CD4-positive, alpha-beta T cell treated with Interleukin-17A for 4 hours (primary cell): ENCODE results near the gene SAMSN1.
"Not testable (repeated sequence)": the region's sequence is repeated elsewhere in the genome, so short reads cannot be mapped to it uniquely, and the experiment has no call there.

Experiments
- DNase-seq: peaks from one replicate; pipeline ENCODE4 v3.0.0-alpha.2; 2020; ENCODE audit warnings: mixed read lengths

SAMSN1 gene

DNA sequence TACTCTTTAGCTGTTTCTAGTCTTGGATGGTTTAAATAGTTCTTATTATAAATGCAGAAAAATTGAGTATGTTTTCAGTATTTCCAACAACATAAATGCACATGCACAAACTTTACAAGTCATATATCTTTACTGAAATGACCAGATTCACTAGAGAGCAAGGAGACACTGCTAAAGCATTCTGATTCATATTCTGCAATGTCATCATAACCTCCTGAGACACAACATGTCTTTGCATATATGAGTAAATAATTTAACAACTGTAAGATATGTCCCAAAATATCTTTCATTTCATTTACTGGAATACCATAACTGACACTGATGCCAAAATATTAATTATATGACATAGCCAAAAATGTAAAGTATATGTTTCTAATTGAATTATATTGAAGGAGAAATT, 16.8 kb upstream of the SAMSN1 start:
- DNase-seq: no peak

DNA sequence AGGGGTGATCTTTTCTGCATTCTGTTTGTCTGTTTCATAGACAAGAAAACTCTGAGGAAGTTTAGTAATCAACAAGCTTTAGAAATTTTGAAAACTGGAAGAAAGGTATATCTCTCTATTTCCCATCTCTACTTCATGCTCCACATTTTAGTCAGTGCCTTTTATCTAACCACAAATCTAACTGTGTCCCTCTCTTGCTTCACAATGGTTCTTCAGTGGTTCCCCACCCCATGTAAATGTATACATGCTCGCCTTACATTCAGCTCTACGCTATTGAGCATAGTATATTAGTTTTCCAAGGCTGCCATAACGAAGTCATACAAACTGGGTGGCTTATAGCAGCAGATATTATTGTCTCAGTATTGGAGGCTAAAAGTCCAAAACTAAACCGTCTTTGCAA, 14.4 kb upstream of the SAMSN1 start:
- DNase-seq: no peak

DNA sequence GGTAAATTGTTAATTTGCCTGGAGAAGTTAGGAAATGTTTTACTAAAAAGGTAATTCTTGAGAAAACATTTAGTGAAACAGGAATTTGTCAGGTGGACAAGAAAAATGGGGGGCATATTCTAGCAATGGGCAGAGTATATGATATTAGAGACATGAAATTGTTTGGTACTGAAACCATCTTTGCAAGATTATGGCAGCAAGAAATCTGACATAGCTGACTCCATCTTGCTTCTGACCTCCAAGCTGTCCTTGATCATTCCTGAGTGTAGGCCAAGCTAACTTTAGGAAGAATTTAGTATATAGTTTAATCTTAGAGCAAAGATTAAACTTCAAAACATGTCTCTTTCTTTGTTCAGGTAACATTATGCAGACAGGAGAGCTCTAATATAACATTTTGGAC, 14.0 kb upstream of the SAMSN1 start:
- DNase-seq: no peak

DNA sequence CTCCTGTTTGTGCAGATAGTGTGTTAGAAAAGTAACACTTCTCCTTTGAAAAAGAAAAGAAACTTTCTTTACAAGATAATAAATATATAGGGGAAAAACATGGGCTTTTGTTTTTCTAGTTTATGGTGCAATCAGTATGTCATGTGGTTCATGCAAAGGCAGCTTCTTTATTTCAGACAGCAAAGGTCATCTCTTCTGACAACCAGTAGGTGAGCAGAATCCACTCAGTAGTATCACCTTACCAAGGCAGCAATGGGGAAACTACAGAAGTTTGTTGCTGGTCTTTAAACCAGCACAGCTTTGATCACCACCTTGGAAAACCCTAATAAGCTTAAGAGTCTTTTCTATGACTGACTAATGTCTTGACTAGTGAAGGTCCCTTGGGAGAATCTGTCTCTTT, 13.0 kb upstream of the SAMSN1 start:
- no peak for DNase-seq

DNA sequence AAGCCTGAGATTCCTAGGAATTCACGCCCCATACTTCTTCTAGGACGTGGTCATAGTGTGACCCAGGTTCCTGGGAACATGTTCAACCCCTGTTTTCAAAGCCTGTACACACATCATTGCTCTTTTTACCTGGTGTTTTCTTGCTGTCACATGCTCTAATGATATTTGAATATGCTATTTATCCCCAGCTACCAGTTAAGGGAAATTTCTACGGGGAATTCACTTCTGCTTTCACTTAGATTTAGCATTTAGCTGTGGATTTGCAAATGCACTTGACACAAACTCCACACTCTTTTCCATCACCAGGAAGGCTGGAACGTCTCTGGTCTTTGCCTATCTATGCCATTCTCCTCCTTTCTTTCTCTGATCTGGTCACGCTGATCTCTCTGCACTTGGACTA, 11.3 kb upstream of the SAMSN1 start:
- no peak for DNase-seq

DNA sequence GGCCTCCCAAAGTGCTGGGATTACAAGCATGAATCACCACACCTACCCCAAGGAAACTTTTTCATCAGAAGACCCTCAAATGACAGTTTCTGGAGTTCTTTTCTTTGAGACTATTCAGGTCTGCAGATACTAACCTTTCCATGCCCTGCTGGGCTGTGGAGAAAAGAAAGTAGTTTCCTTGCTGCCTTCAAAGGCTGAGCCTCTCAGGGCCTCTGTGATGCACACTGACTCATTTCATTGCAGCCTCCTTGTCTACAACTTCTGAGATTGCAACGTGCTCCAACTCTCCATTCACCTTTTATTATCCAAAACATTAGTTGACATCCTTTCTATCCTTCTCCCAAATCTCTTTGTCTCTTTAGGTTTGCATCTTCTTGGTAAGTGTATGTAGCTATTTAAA, 8.8 kb upstream of the SAMSN1 start:
- DNase-seq: peak; percentile 58

DNA sequence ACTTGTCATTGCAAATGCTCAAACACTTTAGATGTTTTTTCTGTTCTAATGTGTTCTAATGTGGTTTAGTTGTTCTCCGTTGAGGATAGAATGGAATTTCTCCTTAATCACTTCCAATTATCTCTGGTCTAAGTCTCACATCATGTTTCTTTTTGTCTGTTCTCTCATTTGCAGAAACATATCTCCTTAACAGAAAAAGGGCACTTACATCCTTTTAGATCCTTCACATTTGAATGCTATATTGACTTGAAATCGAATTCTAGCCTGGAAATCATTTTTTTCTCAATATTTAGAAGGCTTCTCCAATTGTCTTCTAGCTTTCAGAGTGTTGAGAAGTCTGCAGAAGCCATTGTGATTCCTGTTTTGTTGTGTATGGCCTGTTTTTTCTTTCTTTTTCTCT, 7.3 kb upstream of the SAMSN1 start:
- DNase-seq: no peak

DNA sequence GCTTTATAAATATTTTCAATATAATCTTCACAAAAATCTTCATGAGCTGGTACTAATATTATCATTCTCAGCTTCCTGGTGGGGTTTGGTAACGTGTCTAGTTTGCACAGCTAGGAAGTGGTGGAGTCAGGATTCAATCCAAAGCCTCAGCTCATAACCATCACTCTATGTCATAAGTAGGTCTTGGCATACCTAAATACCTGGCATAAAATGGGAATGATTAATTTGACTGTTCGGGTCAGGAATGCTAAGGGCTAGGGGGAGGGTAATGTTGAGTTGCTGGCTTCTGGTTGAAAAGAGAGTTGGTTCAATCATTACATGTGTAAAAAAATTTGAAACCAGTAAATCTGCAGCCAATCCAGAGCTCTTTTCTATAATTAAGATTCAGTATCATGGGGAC, 5.6 kb upstream of the SAMSN1 start:
- DNase-seq: no peak

DNA sequence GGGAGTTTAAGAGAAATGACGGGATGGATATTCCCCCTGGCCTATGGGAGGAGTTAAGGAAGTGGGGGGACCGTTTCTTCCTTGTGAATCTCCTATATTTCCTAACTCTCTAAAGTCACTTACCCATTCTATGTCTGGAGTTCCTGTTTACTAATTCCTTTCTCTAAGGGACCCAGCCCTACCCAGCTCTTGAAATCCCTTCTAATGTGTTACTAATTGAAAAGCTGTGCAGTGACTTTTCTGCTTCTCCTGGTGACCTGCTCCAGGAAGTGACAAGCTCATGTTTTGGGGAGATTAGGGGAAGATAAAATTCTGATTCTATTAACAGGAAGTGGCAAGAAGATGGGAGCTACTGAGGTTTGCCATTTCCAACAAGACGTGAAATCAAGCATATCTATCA, 4.0 kb upstream of the SAMSN1 start:
- peak; percentile 21 for DNase-seq

DNA sequence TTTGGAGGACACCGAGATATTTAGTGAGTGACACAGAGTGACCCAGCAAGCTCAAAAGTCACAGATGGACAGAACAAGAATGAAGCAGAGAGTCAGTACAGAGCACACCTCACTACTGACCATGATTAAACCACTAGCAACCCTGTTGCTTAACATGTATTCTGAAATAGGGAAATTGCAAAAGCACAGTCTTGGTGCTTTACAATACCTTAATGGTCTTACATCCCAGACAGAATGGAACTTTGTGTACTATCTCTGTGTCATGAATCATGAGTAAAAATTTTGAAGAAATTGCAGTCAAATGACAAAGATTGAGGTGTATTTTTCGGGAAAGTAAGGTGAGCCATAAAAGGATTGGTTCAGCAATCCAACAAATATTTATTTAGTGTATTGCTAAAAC, 2.7 kb upstream of the SAMSN1 start:
- DNase-seq: no peak

DNA sequence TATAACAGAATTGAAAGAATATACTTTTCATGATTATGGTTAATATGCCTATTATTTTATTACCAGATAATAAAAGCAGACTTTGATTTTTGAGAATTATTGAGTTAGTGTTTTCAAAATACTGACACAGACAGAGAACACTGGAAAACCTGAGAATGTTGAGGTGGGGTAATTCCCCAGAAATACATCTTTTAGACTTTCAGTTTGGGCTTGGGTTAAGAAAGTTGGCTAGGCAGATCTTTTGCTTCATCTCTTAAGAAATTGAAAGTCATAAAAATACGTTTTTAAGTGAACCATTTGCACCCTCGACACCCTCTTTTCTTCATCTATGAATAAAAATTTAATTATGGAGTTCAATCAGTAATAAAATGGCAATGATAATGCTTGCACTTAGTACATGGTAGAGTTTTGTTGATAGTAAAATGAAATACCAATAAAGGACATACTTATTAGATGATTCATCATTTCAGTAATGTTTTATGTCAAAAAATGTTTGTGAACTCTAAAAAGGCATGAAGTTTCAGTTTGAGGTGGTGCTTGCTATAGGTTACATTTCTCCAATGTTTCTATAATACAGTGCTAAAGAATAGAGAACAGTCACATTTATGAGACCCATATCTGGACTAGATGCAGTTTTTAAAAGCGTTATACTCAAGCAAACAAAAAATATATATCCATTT, 1.9 kb upstream of the SAMSN1 start:
- DNase-seq: no peak

DNA sequence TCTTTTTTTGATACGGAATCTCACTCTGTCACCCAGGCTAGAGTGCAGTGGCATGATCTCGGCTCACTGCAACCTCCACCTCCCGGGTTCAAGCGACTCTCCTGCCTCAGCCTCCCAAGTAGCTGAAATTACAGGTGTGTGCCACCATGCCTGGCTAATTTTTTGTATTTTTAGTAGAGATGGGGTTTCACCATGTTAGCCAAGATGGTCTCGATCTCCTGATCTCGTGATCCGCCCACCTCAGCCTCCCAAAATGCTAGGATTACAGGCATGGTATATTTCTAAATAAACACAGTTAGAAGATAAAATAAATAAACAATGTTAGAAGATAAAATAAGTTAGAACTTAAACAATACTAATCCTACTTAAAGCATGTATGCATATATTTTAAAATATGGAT, 604 bp upstream of the SAMSN1 start:
- not testable (repeated sequence) for DNase-seq

DNA sequence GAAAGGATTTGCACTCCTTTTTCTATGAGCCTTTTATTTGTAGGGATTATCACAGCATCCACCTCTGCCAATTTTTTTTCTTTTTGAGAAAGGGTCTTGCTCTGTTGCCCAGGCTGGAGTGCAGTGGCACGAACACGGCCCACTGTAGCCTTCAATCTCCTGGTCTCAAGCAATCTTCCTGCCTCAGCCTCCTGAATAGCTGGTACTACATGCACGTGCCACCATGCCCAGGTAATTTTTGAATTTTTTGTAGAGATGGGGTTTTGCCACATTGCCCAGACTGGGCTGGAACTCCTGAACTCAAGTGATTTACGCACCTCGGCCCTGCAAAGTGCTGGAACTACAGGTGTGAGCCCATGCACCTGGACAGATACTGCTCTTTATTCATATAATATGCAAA, 2.1 kb downstream of the SAMSN1 start:
- peak; percentile 6 for DNase-seq

DNA sequence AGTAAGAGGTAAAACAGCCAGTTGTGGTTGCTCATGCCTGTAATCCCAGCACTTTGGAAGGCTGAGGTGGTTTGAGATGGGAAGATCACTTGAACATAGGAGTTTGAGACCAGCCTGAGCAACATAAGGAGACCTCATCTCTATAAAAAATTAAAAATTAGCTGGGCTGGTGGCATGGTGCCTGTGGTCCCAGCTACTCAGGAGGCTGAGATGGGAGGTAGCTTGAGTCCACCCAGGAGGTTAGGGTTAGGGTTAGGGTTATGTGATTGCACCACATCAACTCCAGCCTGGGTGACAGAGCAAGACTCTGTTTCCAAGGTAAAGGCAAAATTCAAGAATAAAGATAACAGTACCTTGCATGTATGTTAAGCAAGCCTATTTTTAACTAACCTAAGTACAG, 3.5 kb downstream of the SAMSN1 start:
- peak; percentile 12 for DNase-seq

DNA sequence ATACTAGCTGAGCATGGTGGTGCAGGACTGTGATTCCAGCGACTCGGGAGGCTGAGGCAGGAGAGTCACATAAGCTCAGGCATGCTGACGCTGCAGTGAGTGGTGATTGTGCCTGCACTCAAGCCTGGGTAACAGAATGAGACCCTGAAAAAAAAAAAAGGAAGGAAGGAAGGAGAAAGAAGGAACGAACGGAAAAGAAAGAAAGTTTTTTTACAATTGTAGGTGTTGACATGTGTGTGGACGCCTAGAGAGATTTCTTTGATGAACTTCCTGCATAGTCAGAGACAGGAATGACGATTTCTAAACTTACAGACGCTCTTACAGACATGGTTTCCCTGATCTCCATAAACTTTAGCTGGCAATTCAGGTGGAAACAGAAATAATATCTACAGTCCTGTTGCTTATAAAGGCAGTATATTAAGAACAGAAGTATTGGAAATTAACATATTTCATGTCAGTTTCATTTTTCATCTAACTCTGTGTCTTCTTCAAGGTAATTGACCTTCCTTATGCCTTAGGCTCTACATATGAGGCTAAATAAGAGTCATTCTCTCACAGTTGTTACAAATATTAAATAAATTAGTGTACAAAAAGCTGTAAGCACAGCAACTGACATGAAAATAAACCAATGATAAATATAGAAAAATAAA, 4.1 kb downstream of the SAMSN1 start:
- DNase-seq: peak; percentile 40

DNA sequence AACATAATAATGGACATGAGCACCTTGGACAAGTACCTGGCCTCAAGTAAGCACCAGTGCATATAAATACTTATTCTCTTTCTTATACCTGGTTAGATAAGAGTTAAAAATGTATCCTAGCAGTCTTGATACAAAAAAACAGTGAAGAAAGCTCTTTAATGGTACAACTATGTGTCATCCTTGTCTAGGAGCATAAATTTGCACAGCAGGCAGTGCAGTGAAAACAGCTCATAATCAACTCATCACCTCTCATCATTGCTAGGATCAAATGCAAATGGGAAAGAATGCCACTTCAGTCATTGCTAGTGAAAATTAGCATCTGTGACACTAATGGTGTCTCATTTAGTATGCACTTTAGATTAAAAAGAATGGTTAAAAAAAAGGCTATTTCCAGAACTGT, 7.6 kb downstream of the SAMSN1 start:
- peak; percentile 8 for DNase-seq

DNA sequence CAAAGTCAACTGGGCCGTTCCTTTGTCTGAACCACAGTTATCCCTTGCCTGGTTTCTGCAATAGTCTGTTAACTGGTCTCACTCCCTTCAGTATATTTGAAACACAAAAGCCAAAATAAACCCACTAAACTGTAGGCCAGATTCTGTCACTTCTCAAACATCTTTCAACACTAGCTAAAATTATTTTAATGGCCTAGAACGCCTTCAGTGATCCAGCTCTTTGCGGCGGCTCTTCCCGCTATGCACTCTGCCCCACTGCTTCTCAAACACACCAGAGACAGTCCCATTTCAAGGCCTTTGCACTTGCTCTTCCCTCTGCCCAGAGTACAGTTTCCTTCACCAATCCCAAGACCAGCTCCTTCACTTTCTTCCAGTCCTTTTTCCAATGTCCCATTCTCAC, 9.2 kb downstream of the SAMSN1 start:
- DNase-seq: no peak

DNA sequence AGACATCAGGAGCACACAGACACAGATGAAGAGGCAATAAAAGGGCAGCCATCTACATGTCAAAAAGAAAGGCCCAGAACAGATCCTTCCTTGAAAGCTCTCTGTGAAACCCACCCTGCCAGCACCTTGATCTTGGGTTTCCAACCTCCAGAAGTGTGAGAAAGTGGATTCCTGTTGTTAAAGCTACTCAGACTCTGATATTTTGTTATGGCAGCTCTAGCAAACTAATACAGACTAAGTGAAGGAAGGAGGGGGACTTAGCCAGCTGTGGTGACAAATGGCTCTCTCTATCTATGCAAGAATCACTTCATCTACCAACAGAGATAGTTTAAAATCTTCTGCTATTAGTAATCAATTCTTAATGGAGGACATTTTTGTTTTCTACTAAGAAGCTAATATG, 10.4 kb downstream of the SAMSN1 start:
- DNase-seq: no peak

DNA sequence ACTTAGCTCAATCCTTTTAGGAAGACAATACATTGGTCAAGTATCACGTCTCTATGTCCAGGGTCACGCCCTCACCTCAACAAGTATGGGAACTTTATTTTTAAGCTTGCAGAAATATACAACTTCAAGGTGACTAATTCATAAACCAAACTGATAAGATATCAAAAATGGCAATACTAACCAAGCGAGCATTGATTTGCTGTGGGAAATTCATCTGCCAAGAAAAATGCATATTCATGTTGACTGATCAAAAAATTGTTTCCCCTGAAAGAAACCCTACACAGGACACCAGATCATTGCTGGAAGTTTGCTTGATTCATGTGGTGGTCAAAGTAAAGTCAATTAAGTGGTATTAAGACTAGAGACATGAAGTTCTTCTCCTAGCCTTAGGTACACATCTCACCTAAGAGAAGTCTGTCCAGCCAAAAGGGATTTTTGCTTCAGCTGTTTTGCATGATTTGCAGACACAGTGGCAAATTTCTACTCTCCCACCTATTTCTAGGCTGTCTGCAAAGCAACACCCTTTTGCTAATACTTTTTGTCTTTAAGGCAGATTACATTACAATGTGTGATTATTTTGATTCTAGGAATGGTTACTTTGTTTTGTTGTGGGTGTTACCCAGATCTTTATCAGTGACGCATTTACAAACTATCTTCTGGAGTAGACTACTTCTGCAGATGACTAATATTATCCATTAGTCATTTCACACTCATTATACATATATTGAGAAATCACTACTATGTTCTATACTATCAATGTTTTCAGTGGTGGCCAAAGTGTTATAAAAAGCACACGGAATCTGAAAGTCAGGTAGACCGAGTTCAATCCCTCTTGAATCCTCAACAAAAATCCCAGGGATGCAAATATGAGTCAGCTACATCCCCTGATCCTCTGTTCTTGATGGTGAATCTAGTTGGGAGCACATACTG, 12.4 kb downstream of the SAMSN1 start:
- DNase-seq: peak; percentile 35

DNA sequence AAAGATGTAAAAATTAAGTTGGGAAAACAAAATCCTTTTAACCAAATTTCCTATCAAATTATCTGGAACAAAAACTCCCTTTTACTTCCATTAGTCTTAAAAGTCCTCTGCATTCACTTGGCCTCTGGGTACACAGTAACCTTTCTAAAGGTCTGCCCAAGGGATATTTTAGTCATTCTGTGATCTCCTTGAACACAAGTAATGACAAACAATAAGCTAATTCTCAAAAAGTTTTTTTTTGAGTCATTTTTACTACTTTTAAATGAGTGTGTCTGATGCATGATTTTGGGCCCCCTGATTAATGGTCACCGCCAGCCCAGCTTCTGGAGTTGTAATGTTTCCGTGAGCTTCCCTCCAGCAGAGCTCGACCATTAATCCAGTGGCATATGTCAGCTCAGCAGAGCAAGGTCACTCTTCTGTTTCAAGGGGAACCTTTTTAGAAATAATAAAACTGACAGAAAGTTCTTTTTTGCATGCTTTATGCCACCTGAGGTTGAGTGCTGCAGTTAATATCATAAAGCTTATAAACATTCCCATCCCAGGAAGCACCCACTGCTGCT, 14.3 kb downstream of the SAMSN1 start:
- DNase-seq: no peak

DNA sequence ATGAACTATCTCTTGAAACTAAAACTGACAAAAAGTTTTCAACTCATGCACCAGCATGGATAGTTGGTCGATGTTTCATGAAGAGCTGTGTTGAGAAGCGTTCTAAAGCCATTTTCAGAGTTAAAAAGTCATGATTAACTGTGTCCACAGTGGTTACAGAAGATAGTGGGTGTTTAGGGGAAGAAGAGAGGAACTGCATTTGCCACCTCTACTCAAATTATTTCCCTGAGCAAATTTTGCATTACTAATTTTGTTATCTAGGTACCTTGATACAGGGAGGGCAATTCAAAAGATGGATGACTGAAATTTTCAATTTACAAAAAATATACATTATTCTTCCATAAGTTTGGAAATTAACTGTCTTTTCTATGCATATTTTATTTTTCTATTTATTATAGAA, 15.5 kb downstream of the SAMSN1 start:
- no peak for DNase-seq

DNA sequence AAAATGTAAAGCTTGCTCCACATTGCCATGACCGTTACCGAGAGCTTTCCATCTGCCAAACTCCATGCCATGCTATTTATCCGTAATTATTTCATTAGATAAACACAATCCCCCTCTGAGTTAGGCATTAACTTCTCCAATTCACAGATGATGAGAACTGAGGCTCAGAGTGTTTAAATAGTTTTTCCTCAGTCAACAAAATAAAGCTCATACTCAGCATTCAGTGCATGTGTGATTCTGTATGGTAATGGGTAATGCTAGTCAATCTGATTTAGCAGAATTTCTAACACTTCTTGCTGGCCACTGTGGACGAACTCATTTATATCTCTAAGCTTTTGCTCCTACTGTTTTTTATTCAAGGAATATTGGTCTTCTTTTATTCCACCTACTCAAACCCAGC, 17.3 kb downstream of the SAMSN1 start:
- DNase-seq: no peak
